Fibroblast of mammary gland (primary cell): ENCODE measurements around the gene SLC9A3.

ENCODE experiments used
- DNase-seq: peaks from one replicate; pipeline ENCODE4 v3.0.0-alpha.2; 2010; ENCODE audit warnings: low read depth
- H3K4me3 ChIP-seq: 2 replicates; pipeline ENCODE4 v1.5.1; 2011; ENCODE audit warnings: low read depth, mild to moderate bottlenecking, low read length, moderate library complexity; ENCODE audit not compliant: control insufficient read depth
- TF ChIP-seq, protein P1 (sequence below): conservative IDR thresholded peaks from 2 replicates; pipeline ENCODE4 v1.5.1; 2011; ENCODE audit warnings: low read depth, low read length, inconsistent platforms; ENCODE audit not compliant: control insufficient read depth, insufficient read depth

The SLC9A3 gene

DNA sequence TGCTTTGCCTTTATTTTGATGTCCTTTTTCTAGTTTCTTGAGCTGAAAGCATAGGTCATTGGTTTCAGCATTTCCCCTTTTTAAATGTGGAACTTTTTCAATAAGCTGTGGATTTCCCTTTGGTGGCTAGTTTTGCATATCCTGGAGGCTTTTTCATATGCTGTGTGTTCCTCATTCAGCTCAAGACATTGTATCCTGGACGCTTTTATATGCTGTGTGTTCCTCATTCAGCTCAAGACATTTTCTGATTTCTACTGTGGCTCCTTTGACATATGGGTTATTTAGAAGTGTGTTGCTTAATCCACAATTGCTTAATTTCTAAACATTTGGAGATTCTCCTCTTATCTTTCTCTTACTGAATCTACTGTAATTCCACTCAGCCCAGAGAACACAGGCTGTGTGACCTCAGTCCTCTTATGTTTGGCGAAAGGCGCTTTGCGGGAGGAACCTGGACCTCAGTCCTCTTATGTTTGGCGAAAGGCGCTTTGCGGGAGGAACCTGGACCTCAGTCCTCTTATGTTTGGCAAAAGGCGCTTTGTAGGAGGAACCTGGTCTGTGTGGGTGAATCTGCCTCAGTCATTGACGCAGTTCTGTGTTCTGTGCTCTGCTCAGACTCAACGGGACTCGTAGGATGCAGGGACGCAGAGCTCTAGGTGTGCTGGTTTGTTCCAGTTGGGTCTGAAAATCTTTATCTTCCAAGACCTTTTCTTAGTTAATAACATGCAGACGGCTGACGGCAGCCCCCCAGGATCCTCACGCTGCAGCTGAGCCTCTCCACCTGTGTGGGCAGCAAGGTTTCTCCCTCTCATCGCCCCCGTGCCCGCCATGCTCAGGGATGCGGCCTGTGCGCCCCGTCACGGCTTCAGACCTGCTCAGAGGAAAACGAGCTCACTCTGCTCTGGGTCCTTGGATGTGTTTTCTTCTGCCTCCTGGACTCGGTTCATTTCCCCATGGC, 6.0 kb upstream of the SLC9A3 start:
- H3K4me3 ChIP-seq, result no peak overlapping the region
- TF ChIP-seq, protein P1, sequence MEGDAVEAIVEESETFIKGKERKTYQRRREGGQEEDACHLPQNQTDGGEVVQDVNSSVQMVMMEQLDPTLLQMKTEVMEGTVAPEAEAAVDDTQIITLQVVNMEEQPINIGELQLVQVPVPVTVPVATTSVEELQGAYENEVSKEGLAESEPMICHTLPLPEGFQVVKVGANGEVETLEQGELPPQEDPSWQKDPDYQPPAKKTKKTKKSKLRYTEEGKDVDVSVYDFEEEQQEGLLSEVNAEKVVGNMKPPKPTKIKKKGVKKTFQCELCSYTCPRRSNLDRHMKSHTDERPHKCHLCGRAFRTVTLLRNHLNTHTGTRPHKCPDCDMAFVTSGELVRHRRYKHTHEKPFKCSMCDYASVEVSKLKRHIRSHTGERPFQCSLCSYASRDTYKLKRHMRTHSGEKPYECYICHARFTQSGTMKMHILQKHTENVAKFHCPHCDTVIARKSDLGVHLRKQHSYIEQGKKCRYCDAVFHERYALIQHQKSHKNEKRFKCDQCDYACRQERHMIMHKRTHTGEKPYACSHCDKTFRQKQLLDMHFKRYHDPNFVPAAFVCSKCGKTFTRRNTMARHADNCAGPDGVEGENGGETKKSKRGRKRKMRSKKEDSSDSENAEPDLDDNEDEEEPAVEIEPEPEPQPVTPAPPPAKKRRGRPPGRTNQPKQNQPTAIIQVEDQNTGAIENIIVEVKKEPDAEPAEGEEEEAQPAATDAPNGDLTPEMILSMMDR, result no peak
- peak; percentile 2 for DNase-seq

DNA sequence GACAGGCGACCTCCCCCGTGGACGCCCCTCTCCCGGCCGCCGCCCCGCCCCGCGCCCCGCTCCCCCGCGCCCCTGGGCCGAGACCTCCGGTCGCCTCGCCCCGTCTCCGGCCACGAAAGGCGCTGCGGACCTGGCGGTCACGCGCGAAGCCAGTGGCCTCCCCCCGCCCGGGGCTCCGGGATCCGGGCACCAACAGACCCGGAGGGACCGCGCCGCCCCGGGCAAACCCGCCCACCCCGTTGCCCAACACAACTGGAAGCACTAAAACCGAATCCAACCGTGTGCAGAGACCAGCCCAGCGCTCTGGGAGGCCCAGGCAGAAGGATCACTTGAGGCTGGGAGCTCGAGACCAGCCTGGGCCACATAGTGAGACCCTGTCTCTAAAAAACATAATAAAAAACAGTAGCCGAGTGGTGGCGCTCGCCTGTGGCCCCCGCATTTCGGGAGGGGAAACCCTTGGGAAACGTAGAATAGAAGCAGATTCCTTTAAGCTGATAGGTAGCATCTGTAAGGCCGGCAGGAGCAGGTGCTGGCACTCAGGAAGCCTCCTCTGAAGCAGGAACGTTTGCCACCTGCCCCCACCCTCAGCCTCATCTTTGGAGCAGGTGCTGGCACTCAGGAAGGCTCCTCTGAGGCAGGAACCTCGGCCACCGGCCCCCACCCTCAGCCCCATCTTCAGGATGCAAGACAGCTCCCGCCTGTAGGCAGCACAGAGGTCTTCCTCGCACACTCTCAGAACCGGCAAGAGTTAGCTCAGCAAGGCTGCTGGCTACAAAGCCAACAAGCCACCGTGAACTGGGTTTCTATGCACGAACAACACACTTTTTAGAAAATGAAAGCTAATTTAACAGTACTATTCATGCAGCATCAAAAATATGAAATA, 4.6 kb upstream of the SLC9A3 start:
- TF ChIP-seq, protein P1, result no peak
- no peak for DNase-seq
- no peak overlapping the region for H3K4me3 ChIP-seq

DNA sequence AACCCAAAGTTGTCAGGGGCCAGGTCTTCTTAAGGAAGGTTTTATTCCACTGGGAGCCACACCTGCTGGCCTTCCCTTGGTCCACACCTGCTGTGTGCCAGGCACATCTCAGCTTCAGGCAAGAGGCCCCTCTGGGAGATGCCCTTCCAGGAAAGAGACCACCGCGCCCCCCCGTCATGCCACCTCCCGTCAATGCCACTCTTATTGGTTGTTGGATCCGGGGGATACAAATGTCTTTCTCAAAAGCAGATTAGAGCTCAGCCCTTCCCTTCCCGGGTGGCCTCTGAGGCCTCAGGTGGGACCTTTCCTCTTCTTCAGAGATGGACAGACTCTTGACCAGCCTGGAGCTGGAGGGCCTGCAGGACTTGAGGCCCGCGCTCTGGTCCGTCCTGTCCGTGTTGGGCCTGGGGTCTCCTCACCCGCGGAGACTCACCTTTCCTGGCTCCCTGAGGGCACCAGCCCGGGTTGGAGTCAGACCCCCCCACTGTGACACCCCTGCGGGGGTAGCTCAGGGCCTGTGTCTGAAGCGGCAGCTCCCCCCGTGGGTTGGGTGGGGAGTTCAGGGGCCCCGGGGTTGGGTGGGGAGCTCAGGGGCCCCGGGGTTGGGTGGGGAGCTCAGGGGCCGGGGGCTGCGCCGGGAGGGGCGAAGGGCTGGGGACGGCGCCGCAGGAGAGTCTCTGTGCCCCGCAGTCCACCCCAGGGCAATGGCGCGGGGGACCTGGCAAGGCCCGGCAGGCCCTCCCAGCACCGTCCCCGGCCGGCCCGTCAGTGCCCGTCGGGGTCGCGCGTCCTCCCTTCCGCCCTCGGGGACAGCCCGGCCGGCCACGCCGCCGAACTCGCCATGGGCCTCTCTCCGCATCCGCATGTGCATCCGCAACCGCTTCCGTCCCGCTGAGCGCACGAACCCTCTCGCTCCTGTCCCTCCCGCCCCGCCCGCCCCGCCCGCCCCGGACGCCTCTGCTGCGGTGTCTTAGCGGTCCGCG, 3.7 kb upstream of the SLC9A3 start:
- TF ChIP-seq, protein P1, result no peak
- no peak overlapping the region for H3K4me3 ChIP-seq
- no peak for DNase-seq

DNA sequence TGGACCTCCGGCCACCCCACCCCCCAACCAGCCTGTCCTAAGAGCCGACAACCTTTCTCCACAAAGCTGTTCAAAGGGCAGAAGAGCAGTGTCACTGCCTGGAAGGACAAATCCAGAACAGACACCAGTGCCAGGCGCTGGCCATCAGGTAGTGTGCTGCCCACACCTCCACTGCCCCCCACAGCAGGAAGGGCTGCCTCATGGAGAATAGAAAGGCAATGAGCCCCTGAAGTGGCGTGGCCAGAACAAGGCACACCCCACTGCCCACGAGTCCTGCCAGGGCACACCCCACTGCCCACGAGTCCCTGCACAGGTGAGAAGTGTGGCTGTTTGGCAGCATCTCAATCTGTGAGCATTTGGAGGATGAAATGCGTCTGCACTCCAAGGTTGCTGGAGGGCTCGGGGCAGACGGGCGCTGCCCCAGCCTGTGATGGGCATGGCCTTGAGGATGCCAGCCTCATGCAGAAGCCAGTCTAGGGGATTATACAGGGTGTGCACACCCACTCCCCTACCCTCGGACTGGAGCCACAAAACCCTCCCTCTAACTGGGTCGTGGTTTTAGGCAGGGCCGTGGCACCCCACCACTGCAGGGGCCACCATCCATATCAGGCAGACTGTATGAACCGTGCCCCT, 2.3 kb upstream of the SLC9A3 start:
- TF ChIP-seq, protein P1, result no peak
- no peak for DNase-seq
- H3K4me3 ChIP-seq, result no peak overlapping the region

DNA sequence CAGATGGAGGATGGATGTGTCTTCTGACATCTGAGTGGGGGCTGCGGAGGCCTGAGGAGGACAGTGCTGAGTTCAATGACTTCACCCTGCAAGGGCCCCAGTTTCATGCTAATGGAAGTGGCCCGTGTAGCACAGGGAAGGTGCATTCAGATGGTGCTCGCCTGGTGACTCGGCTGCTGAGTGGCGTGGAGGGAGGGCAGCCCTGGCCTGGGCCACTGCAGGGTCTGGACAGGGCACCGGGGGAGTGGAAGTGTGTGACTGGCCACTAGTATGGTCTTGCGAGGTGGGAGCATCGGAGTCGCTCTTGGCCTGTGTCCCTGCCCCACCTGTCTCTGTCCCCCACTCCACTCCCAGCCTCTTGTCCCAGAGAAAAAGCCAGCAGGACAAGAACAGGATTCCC, 1.7 kb upstream of the SLC9A3 start:
- H3K4me3 ChIP-seq, result no peak overlapping the region
- TF ChIP-seq, protein P1, result no peak
- no peak for DNase-seq
